HepG2 (cell line): ENCODE results near the gene ARFIP1. TPM values are rescaled to one million over a fixed set of nuclear protein-coding genes. Genes with fewer than 3 reads are reported as not detected.

Experiments used
- ATAC-seq: fragments of 200-7000 bp; cut with Tn5 transposase; 3 replicates; pipeline ENCODE4 v1.9.1; 2020; ENCODE audit warnings: mild to moderate bottlenecking, moderate library complexity
- BruUV-seq: library from RNA; stranded (reverse); fragments of 400-500 nt; replicated peaks from 2 replicates; lab custom pipeline; 2021; lab: Mats Ljungman, UMichigan
- CTCF ChIA-PET: fragments of 300-600 bp; formaldehyde crosslinking; extraction: SDS; loops from one replicate; lab custom pipeline; 2021; ENCODE audit warnings: low total read pairs, inconsistent platforms, low intra/inter-chr PET ratio; lab: Yijun Ruan, JAX
- POLR2A ChIA-PET: fragments of 350-600 bp; sonication (Branson Sonifier 250); formaldehyde crosslinking; loops from one replicate; lab custom pipeline; 2020; ENCODE audit warnings: antibody characterized with exemption, inconsistent platforms; lab: Yijun Ruan, JAX
- DNase-seq: peaks from one replicate; pipeline ENCODE4 v3.0.0-alpha.2; 2015; ENCODE audit warnings: low spot score
- FAIRE-seq: peaks from 3 replicates; lab custom pipeline; 2011; peaks lifted over from hg19 to GRCh38; lab: Jason Lieb, UNC
- H2AFZ ChIP-seq: one replicate; pipeline ENCODE4 v1.6.1; 2011; ENCODE audit warnings: low read length, inconsistent platforms
- H3K27ac ChIP-seq: fragments of 300-600 bp; 3 replicates; pipeline ENCODE4 v1.8.0; 2011; ENCODE audit warnings: mixed run types, mild to moderate bottlenecking, mixed read lengths, low read length, inconsistent platforms; ENCODE audit not compliant: insufficient read depth; ENCODE audit errors: extremely low read length
- H3K27me3 ChIP-seq, 2 experiments: fragments of 200-600 bp in 1 of 2; 2 replicates in 1 of 2; 3 replicates in 1 of 2; pipeline versions ENCODE4 v1.6.0 to v1.8.0; 2011; ENCODE audit warnings: low read length in 2 of 2, mild to moderate bottlenecking in 2 of 2, moderate library complexity in 2 of 2, inconsistent platforms in 1 of 2; ENCODE audit not compliant: insufficient read depth in 2 of 2, control insufficient read depth in 1 of 2
- H3K36me3 ChIP-seq, 2 experiments: fragments of 200-600 bp in 1 of 2; replicated peaks in 1 of 2; 2 replicates in 1 of 2; 3 replicates in 1 of 2; pipeline versions ENCODE4 v1.5.1 to v1.8.0; 2011; ENCODE audit warnings: low read length in 2 of 2, inconsistent platforms in 1 of 2; ENCODE audit not compliant: insufficient read depth in 2 of 2, control insufficient read depth in 1 of 2
- H3K4me1 ChIP-seq: 2 replicates; pipeline ENCODE4 v1.5.1; 2012; ENCODE audit warnings: low read length, inconsistent platforms; ENCODE audit not compliant: insufficient read depth
- H3K4me2 ChIP-seq: 2 replicates; pipeline ENCODE4 v1.6.0; 2011; ENCODE audit warnings: low read depth, low read length, inconsistent platforms
- H3K4me3 ChIP-seq, 3 experiments: fragments of 200-600 bp in 1 of 3; sonication (generic), shearing (Covaris generic) in 1 of 3; replicated peaks in 1 of 3; 2 replicates each; pipeline ENCODE4 v1.5.1; 2011 to 2016; ENCODE audit warnings: low read length in 3 of 3, inconsistent platforms in 2 of 3, low read depth in 2 of 3, mild to moderate bottlenecking in 2 of 3, control low read depth in 1 of 3, mixed read lengths in 1 of 3; ENCODE audit not compliant: insufficient read depth in 1 of 3
- H3K79me2 ChIP-seq: one replicate; pipeline ENCODE4 v1.6.1; 2011; ENCODE audit warnings: low read length, inconsistent platforms; ENCODE audit not compliant: insufficient read depth
- H3K9ac ChIP-seq: 2 replicates; pipeline ENCODE4 v1.6.0; 2011; ENCODE audit warnings: mild to moderate bottlenecking, low read depth, low read length, inconsistent platforms; ENCODE audit not compliant: insufficient read depth
- H3K9me3 ChIP-seq: 2 replicates; pipeline ENCODE4 v1.5.1; 2012; ENCODE audit warnings: mild to moderate bottlenecking, low read length
- H4K20me1 ChIP-seq: 2 replicates; pipeline ENCODE4 v1.6.0; 2011; ENCODE audit warnings: inconsistent platforms, mild to moderate bottlenecking, low read length, moderate library complexity; ENCODE audit not compliant: insufficient read depth
- RBM22 ChIP-seq: fragments of 200-400 bp; formaldehyde crosslinking; optimal IDR thresholded peaks from 2 replicates; pipeline ENCODE3; 2017; ENCODE audit warnings: mild to moderate bottlenecking, low read length, moderate library complexity
- SAP130 ChIP-seq: IDR thresholded peaks from 2 replicates; pipeline ENCODE4 v1.6.1; 2016; ENCODE audit warnings: low read depth
- SMYD3 ChIP-seq: sonication (generic); formaldehyde crosslinking; IDR thresholded peaks from 2 replicates; pipeline ENCODE4 v1.8.1; 2023; ENCODE audit warnings: mild to moderate bottlenecking, missing genetic modification reagents
- ZBTB34 ChIP-seq: sonication (generic); formaldehyde crosslinking; IDR thresholded peaks from 2 replicates; pipeline ENCODE4 v1.8.0; 2022; ENCODE audit warnings: mild to moderate bottlenecking, missing genetic modification reagents
- ZFP36L2 ChIP-seq: sonication (generic); formaldehyde crosslinking; IDR thresholded peaks from 2 replicates; pipeline ENCODE4 v1.4.0; 2020; ENCODE audit warnings: missing genetic modification reagents
- ZNF20 ChIP-seq: sonication (generic); formaldehyde crosslinking; IDR thresholded peaks from 2 replicates; pipeline ENCODE4 v1.4.0; 2020; ENCODE audit warnings: mild to moderate bottlenecking, moderate library complexity, missing genetic modification reagents
- ZNF530 ChIP-seq: sonication (generic); formaldehyde crosslinking; IDR thresholded peaks from 2 replicates; pipeline ENCODE4 v1.5.0; 2020; ENCODE audit warnings: low read depth, mild to moderate bottlenecking, missing genetic modification reagents
- ZNF674 ChIP-seq: sonication (generic); formaldehyde crosslinking; IDR thresholded peaks from 2 replicates; pipeline ENCODE4 v1.5.0; 2020; ENCODE audit warnings: low read depth, mild to moderate bottlenecking, missing genetic modification reagents
- ZNF782 ChIP-seq: sonication (generic); formaldehyde crosslinking; IDR thresholded peaks from 2 replicates; pipeline ENCODE4 v1.4.0; 2020; ENCODE audit warnings: missing genetic modification reagents, mild to moderate bottlenecking, borderline replicate concordance
- ZNF788 ChIP-seq: sonication (generic); formaldehyde crosslinking; IDR thresholded peaks from 2 replicates; pipeline ENCODE4 v1.5.0; 2020; ENCODE audit warnings: mild to moderate bottlenecking, missing genetic modification reagents, borderline replicate concordance
- WGBS: methylation state at CpG from one replicate; pipeline ENCODE4 v1.1.6; 2017; ENCODE audit warnings: low lambda C conversion rate; 5-methylcytosine and 5-hydroxymethylcytosine counted together
- in situ Hi-C: cut with HindIII; loops from 2 replicates; pipeline ENCODE4 v1.10.0; 2017; ENCODE audit warnings: low pct_unique_long_range_greater_than_20kb; ENCODE audit not compliant: extremely low pct_ligation_motif_present
- intact Hi-C: fragments of 100-400 bp; cut with micrococcal nuclease; formaldehyde crosslinking; loops from one replicate; pipeline ENCODE4 v1.10.0; 2022; ENCODE audit not compliant: unreplicated experiment
- polyA plus RNA-seq, 8 experiments: library from polyadenylated mRNA; depleted of rRNA in 3 of 8; stranded (reverse) in 7 of 8; unstranded in 1 of 8; fragments of >200 nt; fragmentation: Illumina TruSeq in 4 of 8; extraction: Trizol in 4 of 8; gene quantifications; 2 replicates each; pipeline versions ENCODE4 v1.2.1 to v1.2.3, GENCODE V29; 2011 to 2016; ENCODE audit warnings: low read depth in 4 of 8, missing spikeins in 1 of 8, mixed read lengths in 1 of 8; ENCODE audit not compliant: insufficient read depth in 1 of 8
- total RNA-seq, 5 experiments: library from RNA; depleted of rRNA; stranded (reverse); fragments of >200 nt; fragmentation: Illumina TruSeq; extraction: Trizol; gene quantifications; 2 replicates each; pipeline ENCODE4 v1.2.3, GENCODE V29; 2016; ENCODE audit warnings: low read depth in 1 of 5

The ARFIP1 gene
- total and polyA plus RNA-seq, 2 of the 13 experiments (the other 11 are each of a cell fraction or from before 2014, with no cell fraction given): 9.9 to 27.7 TPM

GRCh38 chr4:152862608-152863007, 82.9 kb downstream of the ARFIP1 start:
- no peak for TF ChIP-seq ZNF20 (CRISPR knock-in tag)
- TF ChIP-seq ZNF782: no peak
- no peak for TF ChIP-seq RBM22
- TF ChIP-seq SAP130 (CRISPR knock-in tag): no peak
- no peak for TF ChIP-seq ZNF788 (CRISPR knock-in tag)
- TF ChIP-seq SMYD3 (CRISPR knock-in tag): no peak
- no peak for TF ChIP-seq ZNF530 (CRISPR knock-in tag)
- TF ChIP-seq ZBTB34 (CRISPR knock-in tag): no peak
- TF ChIP-seq ZNF674: no peak
- no peak for TF ChIP-seq ZFP36L2 (CRISPR knock-in tag)
- ChIA-PET CTCF (no interaction called here), POLR2A (no interaction called here)
- no peak for FAIRE-seq
- no peak for ATAC-seq
- Histone ChIP-seq H3K36me3 (peaks cover 0 to 1% of the 10 kb centered on the region in 2 experiments; a peak in 1 of 5 replicates), H3K79me2 (no peaks in the 10 kb centered on the region), H3K9ac (no peak overlapping the region), H3K27me3 (no peaks in the 10 kb centered on the region), H3K4me1 (0 out of 2 replicates have a peak, but pooled peaks cover 6% of the 10 kb centered on the region), H3K4me2 (no peak overlapping the region), H3K9me3 (no peaks in the 10 kb centered on the region), H3K4me3 (no peak overlapping the region), H3K27ac (no peak overlapping the region), H2AFZ (no peak overlapping the region), H4K20me1 (no peaks in the 10 kb centered on the region)
- no TSS peak for BruUV-seq
- 100% methylated on average over 1 of the region's 1 CpG for WGBS
- intact Hi-C loops (no loop called here), in situ Hi-C loops (no loop called here)
- no peak for DNase-seq
